Measurements from ENCODE around the gene CD24.

CD24 gene

GRCh38 chr6:106966671-106967640 is 7.6 kb downstream of the CD24 start:
- no peak for TF ChIP-seq CTCF (IDR thresholded peaks at IDR 0.05; ENCODE audit: insufficient read depth, low read depth, low read length, missing control alignments)
- peak; percentile 23 for DNase-seq (ENCODE audit: low read depth)
- H3K4me3 ChIP-seq (ENCODE audit: low read length): no peak overlapping the region

- H3K4me3 ChIP-seq (ENCODE audit: low read length): no peak overlapping the region
- no peak for DNase-seq (ENCODE audit: low read depth)
- TF ChIP-seq CTCF (IDR thresholded peaks at IDR 0.05; ENCODE audit: insufficient read depth, low read depth, low read length, missing control alignments): no peak
These were observed 8.3 kb downstream of the CD24 start for GRCh38 chr6:106966229-106966628.

- TF ChIP-seq CTCF (IDR thresholded peaks at IDR 0.05; ENCODE audit: insufficient read depth, low read depth, low read length, missing control alignments): no peak
- H3K4me3 ChIP-seq (ENCODE audit: low read length): no peak overlapping the region
- DNase-seq (ENCODE audit: low read depth): no peak
These were observed 9.6 kb downstream of the CD24 start for GRCh38 chr6:106964954-106965353.

- no peak overlapping the region for H3K4me3 ChIP-seq (ENCODE audit: low read length)
- TF ChIP-seq CTCF (IDR thresholded peaks at IDR 0.05; ENCODE audit: insufficient read depth, low read depth, low read length, missing control alignments): no peak
- no peak for DNase-seq (ENCODE audit: low read depth)
These were observed 10.4 kb downstream of the CD24 start for GRCh38 chr6:106964099-106964498.

GRCh38 chr6:106963544-106963943 is 11.0 kb downstream of the CD24 start:
- DNase-seq (ENCODE audit: low read depth): no peak
- TF ChIP-seq CTCF (IDR thresholded peaks at IDR 0.05; ENCODE audit: insufficient read depth, low read depth, low read length, missing control alignments): no peak
- no peak overlapping the region for H3K4me3 ChIP-seq (ENCODE audit: low read length)

- no peak overlapping the region for H3K4me3 ChIP-seq (ENCODE audit: low read length)
- no peak for TF ChIP-seq CTCF (IDR thresholded peaks at IDR 0.05; ENCODE audit: insufficient read depth, low read depth, low read length, missing control alignments)
- DNase-seq (ENCODE audit: low read depth): no peak
These were observed 12.7 kb downstream of the CD24 start for GRCh38 chr6:106961801-106962200.

- TF ChIP-seq CTCF (IDR thresholded peaks at IDR 0.05; ENCODE audit: insufficient read depth, low read depth, low read length, missing control alignments): no peak
- no peak for DNase-seq (ENCODE audit: low read depth)
These were observed 13.4 kb downstream of the CD24 start for GRCh38 chr6:106961136-106961535.

More at GRCh38 chr6:106961136-106961535, 13.4 kb downstream of the CD24 start:
- H3K4me3 ChIP-seq (ENCODE audit: low read length): no peak overlapping the region
